Dermis microvascular lymphatic vessel endothelial cell (primary cell): ENCODE results near the gene SLC7A10. TPM values are rescaled to one million over a fixed set of nuclear protein-coding genes. Genes with fewer than 3 reads are reported as not detected.

Experiments
- DNase-seq, 2 donors: peaks; one replicate each; pipeline versions ENCODE4 v3.0.0 to v3.0.0-alpha.2; 2010; ENCODE audit warnings: low read depth in 2 of 2
- total RNA-seq: library from RNA; depleted of rRNA; stranded (reverse); fragments of >200 nt; gene quantifications from 2 replicates; pipeline ENCODE4 v1.2.1, GENCODE V29; 2014

SLC7A10 gene
- total RNA-seq, 1 donor from 2014 or later = not detected

GRCh38 chr19:33254245-33254824, 28.7 kb upstream of the SLC7A10 start:
- no peak for DNase-seq

GRCh38 chr19:33252971-33253370, 27.3 kb upstream of the SLC7A10 start:
- DNase-seq = no peak

DNA sequence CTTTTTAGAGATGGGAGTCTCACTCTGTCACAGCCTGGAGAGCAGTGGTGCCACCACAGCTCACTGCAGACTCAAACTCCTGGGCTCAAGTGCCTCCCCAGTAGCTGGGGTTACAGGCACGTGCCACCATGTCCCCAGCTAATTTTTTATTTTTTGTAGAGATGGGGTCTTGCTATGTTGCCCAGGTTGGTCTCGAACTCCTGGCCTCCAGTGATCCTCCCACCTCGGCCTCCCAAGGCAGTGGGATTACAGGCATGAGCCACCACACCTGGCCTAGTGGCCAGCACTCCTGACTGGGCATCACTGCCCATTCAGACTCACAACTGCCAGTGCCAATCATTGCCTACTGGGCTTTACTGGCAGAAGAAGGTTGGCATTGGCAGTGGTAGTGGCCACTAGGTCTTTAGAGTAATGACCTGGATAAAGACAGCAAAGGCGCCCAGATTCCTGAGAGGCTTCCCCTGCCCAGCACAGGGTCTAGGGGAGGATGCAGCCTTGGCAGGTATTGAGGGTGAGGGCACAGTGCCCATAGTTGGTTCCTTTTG, 26.8 kb upstream of the SLC7A10 start:
- no peak for DNase-seq

GRCh38 chr19:33251526-33252090, 26.0 kb upstream of the SLC7A10 start:
- DNase-seq = no peak

GRCh38 chr19:33251076-33251475, 25.4 kb upstream of the SLC7A10 start:
- no peak for DNase-seq

GRCh38 chr19:33250500-33250899, 24.9 kb upstream of the SLC7A10 start:
- DNase-seq = no peak

DNA sequence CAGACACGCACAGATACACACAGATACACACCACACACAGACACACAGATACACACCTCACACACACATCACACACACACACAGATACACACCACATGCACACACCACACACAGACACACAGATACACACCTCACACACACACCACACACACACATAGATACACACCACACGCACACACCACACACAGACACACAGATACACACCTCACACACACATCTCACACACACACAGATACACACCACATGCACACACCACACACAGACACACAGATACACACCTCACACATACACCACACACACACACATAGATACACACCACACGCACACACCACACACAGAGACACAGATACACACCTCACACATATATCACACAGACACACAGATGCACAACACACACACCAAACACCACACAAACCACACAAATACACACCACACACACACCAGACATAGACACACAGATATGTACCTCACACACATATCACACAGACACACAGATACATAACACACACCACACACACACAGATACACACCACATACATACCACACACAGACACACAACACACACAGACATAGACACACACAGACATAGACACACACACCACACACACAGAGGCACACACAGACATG, 24.2 kb upstream of the SLC7A10 start:
- DNase-seq = no peak

GRCh38 chr19:33248954-33249613, 23.4 kb upstream of the SLC7A10 start:
- DNase-seq = no peak

- DNase-seq = no peak
Observed at GRCh38 chr19:33248553-33248953, 22.9 kb upstream of the SLC7A10 start.

DNA sequence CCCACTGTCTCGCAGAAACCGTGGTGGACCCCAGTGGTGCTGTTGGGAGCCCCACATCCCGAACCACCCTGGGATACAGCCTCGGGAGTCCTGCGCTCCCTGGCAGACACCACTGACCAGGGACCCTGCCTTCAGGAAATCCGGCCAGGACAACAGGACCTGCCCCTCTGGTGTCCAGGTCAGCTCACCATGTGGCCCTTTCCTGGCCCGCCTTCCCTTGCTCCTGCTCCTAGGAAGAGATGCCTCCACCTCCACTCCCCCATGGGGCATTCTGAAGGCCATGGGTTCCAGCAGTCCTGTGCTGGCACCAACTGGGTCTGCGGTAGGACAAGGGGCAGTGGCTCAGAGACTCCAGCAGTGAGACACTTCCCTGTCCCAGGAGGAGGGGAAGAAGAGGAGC, 22.5 kb upstream of the SLC7A10 start:
- no peak for DNase-seq

DNA sequence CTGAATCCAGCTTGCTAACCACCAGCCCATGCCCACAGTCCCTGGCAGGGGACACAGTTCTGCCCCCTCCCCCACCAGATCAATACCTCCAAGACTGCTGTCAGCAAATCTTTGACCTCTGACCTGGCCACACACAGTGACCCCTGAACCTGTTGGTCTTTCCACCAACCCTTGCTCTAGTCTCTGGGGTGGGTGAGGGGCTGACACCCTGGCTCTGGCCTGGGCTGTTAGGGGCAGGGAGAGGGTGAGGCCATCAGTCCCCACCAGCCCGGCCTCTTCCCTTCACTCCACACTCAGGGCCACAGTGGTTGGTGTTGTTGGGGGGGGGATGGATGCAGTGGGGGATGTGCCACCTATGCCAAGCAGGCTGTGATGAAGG, 21.8 kb upstream of the SLC7A10 start:
- no peak for DNase-seq

GRCh38 chr19:33246709-33247440, 21.2 kb upstream of the SLC7A10 start:
- DNase-seq = no peak

- peak in 1 of 2 donors; percentile 7 for DNase-seq
Observed at GRCh38 chr19:33245948-33246708, 20.5 kb upstream of the SLC7A10 start.

- no peak for DNase-seq
Observed at GRCh38 chr19:33242911-33243310, 17.3 kb upstream of the SLC7A10 start.

- no peak for DNase-seq
Observed at GRCh38 chr19:33242131-33242530, 16.5 kb upstream of the SLC7A10 start.

GRCh38 chr19:33241530-33242101, 16.0 kb upstream of the SLC7A10 start:
- peak in 1 of 2 donors; percentile 14 for DNase-seq

- no peak for DNase-seq
Observed at GRCh38 chr19:33241091-33241529, 15.5 kb upstream of the SLC7A10 start.

GRCh38 chr19:33240181-33240771, 14.6 kb upstream of the SLC7A10 start:
- no peak for DNase-seq

- DNase-seq = no peak
Observed at GRCh38 chr19:33239223-33239975, 13.7 kb upstream of the SLC7A10 start.
